Measurements from ENCODE around the gene YBX1.
A peak's percentile ranks its signal among the peaks of the same experiment; 100 is the strongest.

YBX1 gene

DNA sequence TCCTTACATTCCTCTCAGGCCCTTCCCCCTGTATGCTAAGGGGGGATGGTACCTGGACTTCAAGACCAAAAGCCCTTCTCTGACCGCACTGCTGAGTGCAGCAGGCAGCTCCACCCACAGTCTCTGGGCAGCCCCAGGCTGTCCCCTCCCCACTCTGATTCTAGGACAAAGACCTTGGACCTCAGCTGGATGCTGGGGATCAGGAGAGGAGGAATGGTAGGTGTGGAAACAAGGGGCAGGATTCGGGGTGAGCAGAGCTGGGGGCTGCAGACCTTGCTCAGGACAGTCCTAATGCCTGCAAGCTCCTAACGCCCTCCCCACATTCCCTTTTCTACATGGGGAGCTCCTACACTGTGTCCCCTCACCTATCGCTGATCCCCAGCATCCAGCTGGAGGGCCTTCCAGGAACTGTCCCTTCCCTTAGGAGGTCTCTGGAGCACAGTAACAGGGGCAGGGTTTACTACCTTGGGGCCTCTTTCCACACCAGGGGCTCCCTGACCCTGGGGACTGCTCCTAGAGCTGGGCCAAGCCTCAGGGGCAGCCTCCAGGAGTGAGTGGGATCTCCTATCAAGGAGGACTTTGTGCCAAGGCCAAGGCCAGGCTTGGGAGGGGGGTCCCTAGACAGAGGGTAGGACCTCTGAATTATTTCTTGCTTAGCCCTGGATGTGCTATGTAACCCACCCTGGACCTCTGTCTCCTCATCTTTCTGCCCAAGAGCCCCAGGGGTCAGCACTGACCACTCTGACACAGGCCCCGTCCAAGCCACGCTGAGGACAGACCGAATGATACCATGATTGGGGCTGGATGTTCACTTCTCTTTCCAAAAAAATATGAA is 52.2 kb downstream of the YBX1 start:
- no peak for DNase-seq (ENCODE audit: low read depth)
- H3K4me3 ChIP-seq (ENCODE audit: low read depth, low read length), result no peak overlapping the region
- TF ChIP-seq, protein P1, sequence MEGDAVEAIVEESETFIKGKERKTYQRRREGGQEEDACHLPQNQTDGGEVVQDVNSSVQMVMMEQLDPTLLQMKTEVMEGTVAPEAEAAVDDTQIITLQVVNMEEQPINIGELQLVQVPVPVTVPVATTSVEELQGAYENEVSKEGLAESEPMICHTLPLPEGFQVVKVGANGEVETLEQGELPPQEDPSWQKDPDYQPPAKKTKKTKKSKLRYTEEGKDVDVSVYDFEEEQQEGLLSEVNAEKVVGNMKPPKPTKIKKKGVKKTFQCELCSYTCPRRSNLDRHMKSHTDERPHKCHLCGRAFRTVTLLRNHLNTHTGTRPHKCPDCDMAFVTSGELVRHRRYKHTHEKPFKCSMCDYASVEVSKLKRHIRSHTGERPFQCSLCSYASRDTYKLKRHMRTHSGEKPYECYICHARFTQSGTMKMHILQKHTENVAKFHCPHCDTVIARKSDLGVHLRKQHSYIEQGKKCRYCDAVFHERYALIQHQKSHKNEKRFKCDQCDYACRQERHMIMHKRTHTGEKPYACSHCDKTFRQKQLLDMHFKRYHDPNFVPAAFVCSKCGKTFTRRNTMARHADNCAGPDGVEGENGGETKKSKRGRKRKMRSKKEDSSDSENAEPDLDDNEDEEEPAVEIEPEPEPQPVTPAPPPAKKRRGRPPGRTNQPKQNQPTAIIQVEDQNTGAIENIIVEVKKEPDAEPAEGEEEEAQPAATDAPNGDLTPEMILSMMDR (IDR thresholded peaks at IDR 0.05; ENCODE audit: control insufficient read depth, extremely low read depth, insufficient read depth), result no peak

DNA sequence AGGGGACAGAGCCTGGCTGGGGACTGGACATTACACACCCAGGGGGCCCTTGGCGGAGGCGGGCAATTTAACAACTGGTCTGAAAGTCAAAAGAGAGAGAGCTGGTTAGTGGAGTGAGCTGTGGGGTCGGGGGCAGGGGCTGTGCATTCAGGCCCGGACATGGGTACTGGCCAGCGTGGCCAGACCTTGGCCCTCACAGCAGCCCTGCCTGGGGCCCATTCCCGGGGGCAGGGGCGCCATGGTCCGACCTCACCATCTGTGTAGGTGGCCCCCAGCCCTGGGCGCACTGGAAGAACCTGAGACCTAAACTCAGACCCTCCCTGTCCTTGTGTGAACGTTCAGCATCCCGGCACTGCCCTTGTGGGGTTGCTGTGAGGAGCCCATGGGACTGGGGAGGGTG is 52.8 kb downstream of the YBX1 start:
- TF ChIP-seq, protein P1 (IDR thresholded peaks at IDR 0.05; ENCODE audit: control insufficient read depth, extremely low read depth, insufficient read depth), result no peak
- no peak overlapping the region for H3K4me3 ChIP-seq (ENCODE audit: low read depth, low read length)
- DNase-seq (ENCODE audit: low read depth), result no peak

DNA sequence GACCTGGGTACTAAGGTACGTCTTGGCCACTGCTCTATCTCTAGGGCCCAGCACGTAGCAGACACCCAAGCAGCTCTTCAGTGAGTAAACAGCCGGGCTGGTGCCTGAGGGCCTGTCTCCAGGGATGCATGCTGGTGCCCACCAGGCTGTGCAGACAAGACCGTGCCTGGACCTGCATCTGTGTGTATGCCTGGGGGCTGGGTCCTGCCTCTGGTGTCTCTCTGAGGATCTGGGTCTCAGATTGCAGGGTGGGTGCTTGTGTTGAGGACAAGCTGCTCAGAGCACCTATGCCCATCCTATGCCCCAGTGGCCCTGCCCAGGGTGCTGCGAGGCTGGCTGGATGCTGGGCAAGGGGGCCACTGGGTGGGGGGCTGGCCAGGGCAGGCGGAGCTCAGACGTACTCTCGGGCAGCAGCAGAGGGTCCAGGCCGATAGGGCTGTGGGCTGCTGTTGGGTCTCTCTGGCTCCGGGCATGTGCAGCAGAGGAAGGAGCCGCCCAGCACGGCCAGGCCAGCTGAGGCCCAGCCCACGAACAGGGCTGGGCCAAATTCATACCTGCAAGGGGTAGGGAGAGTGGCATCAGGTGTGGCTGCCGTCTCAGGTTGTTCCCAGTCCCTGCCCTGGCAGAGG is 53.4 kb downstream of the YBX1 start:
- no peak overlapping the region for H3K4me3 ChIP-seq (ENCODE audit: low read depth, low read length)
- DNase-seq (ENCODE audit: low read depth), result no peak
- TF ChIP-seq, protein P1 (IDR thresholded peaks at IDR 0.05; ENCODE audit: control insufficient read depth, extremely low read depth, insufficient read depth), result no peak

DNA sequence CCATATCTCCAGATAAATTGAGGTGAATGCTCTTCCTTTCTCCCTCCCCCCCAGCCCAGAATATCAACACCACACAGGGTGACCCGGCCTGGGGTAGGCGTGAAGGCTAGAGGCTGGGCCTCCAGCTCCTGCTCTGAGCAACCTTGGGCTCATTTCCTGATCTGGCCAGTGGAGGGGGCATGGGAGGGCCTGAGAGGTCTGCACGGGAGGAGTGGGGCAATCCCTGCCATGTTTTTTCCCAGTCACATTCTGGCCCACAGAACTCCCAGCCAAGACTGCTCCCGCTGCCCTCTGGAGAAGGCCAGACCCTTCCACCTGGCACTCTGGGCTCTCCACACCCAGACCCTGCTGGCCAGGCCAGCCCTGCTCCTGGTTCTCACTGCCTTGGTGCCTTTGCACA is 53.9 kb downstream of the YBX1 start:
- no peak overlapping the region for H3K4me3 ChIP-seq (ENCODE audit: low read depth, low read length)
- no peak for DNase-seq (ENCODE audit: low read depth)
- TF ChIP-seq, protein P1 (IDR thresholded peaks at IDR 0.05; ENCODE audit: control insufficient read depth, extremely low read depth, insufficient read depth), result no peak

DNA sequence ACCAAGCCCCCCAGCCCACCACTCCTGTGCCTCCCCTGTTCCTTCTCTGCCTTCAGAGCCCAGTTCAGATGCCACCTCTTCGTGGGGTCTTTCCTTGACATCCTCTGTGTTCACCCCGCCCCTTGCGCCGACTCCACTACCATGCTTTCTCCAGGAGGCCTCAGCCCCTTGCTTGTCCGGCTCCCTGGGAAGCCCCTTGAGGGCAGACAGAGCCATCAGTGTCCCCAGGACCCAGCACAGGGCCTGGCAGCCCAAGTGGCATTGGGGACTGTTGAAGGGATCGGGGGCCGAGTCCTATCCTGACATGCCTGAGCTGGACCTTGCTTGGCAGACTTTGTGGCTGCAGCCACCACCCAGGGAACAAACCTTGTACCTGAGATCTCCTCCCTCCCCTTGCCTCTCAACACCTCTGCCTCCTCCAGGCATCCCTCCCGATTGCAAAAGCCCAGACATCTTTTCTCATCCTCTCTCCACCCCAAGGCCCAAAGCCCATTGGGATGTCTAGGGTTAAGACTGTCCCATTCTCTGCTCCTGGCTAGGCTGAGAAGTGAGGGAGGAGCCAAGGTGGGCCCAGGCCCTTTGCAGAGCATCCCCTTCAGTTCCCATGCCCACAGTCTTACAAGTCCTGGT is 54.5 kb downstream of the YBX1 start:
- no peak for DNase-seq (ENCODE audit: low read depth)
- TF ChIP-seq, protein P1 (IDR thresholded peaks at IDR 0.05; ENCODE audit: control insufficient read depth, extremely low read depth, insufficient read depth), result no peak
- no peak overlapping the region for H3K4me3 ChIP-seq (ENCODE audit: low read depth, low read length)

DNA sequence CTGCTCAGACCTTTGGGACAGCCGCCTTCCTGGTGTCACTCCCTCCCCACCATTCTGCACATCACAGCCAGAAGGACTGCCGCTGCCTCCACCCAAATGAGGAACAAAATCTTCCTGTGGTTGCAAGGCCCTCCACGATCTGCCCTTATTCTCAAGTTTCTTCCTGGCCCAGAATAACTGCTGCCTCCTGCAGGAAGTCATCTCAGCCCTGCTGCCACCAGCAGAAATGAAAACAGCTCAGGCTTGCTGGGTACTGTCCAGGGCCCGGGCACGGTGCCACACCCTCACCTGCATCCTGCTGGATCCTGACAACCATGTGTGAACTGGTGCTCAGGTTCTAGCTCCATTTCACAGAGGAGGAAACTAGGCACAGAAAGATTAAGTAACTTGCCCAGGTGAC is 55.0 kb downstream of the YBX1 start:
- TF ChIP-seq, protein P1 (IDR thresholded peaks at IDR 0.05; ENCODE audit: control insufficient read depth, extremely low read depth, insufficient read depth), result peak; percentile 52
- DNase-seq (ENCODE audit: low read depth), result peak; percentile 82
- H3K4me3 ChIP-seq (ENCODE audit: low read depth, low read length), result no peak overlapping the region

Measured in LNCaP clone FGC (cell line).